Dedifferentiated amniotic fluid mesenchymal stem cell (primary cell): ENCODE measurements around the gene ZYX.
"Not testable (repeated sequence)": the region's sequence is repeated elsewhere in the genome, so short reads cannot be mapped to it uniquely, and the experiment has no call there.

Experiments used
- DNase-seq: peaks from one replicate; pipeline ENCODE4 v3.0.0-alpha.2; 2016; ENCODE audit errors: extremely low spot score

The ZYX gene

GRCh38 chr7:143417734-143418383, 36.7 kb downstream of the ZYX start:
- DNase-seq, result no peak

- no peak for DNase-seq
Measured at GRCh38 chr7:143418681-143419458, 37.7 kb downstream of the ZYX start.

GRCh38 chr7:143419880-143420279, 38.7 kb downstream of the ZYX start:
- no peak for DNase-seq

GRCh38 chr7:143420624-143421023, 39.5 kb downstream of the ZYX start:
- DNase-seq, result not testable (repeated sequence)

- DNase-seq, result no peak
Measured at GRCh38 chr7:143422033-143422432, 40.9 kb downstream of the ZYX start.

- not testable (repeated sequence) for DNase-seq
Measured at GRCh38 chr7:143424476-143424875, 43.3 kb downstream of the ZYX start.

- DNase-seq, result no peak
Measured at GRCh38 chr7:143426479-143427142, 45.5 kb downstream of the ZYX start.

- no peak for DNase-seq
Measured at GRCh38 chr7:143429770-143430698, 48.9 kb downstream of the ZYX start.

GRCh38 chr7:143431109-143431508, 50.0 kb downstream of the ZYX start:
- no peak for DNase-seq

- DNase-seq, result no peak
Measured at GRCh38 chr7:143433759-143434158, 52.6 kb downstream of the ZYX start.

GRCh38 chr7:143434660-143435059, 53.5 kb downstream of the ZYX start:
- no peak for DNase-seq

- DNase-seq, result no peak
Measured at GRCh38 chr7:143435266-143435665, 54.1 kb downstream of the ZYX start.

GRCh38 chr7:143436325-143436946, 55.3 kb downstream of the ZYX start:
- no peak for DNase-seq

GRCh38 chr7:143437578-143437977, 56.4 kb downstream of the ZYX start:
- no peak for DNase-seq

- DNase-seq, result no peak
Measured at GRCh38 chr7:143439866-143440265, 58.7 kb downstream of the ZYX start.
